ENCODE measurements around the gene PSAT1. TPM values are rescaled to one million over a fixed set of nuclear protein-coding genes. Genes with fewer than 3 reads are reported as not detected.
A peak's percentile ranks its signal among the peaks of the same experiment; 100 is the strongest.

The PSAT1 gene
- total and polyA plus RNA-seq, 2 of the 13 experiments (the other 11 are each of a cell fraction or from before 2014, with no cell fraction given): 135 to 229 TPM

DNA sequence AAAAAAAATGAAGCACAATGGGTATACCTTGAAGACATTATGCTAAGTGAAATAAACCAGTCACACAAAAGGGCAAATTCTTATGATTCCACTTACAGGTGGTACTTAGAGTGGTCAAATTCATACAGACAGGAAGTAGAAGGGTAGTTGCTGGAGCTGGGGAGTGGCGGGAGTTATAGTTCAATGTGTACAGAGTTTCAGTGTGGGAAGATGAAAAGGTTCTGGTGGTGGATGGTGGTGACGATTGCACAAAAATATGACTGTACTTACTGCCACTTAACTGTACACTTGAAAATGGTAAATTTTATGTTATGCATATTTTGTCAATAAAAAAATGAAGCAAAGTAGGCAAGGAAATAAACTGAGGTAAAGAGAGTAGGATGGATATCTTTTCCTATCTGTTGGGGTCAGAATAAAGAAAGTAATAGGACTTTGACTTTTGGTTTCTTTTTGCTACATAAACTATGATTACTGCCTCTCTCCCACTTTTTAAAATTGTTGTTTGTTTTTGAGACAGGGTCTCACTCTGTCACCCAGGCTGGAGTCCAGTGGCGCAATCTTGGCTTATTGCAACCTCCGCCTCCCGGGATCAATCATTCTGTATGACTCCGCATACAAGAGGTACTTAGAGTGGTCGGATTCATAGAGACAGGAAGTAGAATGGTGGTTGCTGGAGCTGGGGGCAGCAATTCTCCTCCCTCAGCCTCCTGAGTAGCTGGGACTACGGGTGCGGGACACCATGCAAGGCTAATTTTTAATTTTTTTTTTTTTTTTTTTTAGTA, 4.0 kb upstream of the PSAT1 start (continued):
- TF ChIP-seq ZNF7 (CRISPR knock-in tag; IDR thresholded peaks at IDR 0.05) (peak; percentile 45; the same call in 1 of the 2 replicates), JUN (CRISPR knock-in tag; IDR thresholded peaks at IDR 0.05) (no peak), JUND (CRISPR knock-in tag; IDR thresholded peaks at IDR 0.05) (no peak), ZMYM3 (CRISPR knock-in tag; IDR thresholded peaks at IDR 0.05) (no peak), MBD4 (IDR thresholded peaks at IDR 0.05; ENCODE audit: borderline replicate concordance, low read length) (no peak), PHF20 (CRISPR knock-in tag; IDR thresholded peaks at IDR 0.05) (no peak), SALL1 (CRISPR knock-in tag; IDR thresholded peaks at IDR 0.05) (peak; percentile 75), ARID5B (CRISPR knock-in tag; IDR thresholded peaks at IDR 0.05) (peak; percentile 29; the same call in 1 of the 2 replicates), MTERF4 (CRISPR knock-in tag; IDR thresholded peaks at IDR 0.05) (no peak), ZNF619 (CRISPR knock-in tag; IDR thresholded peaks at IDR 0.05) (no peak), MAFG (CRISPR knock-in tag; IDR thresholded peaks at IDR 0.05) (no peak), FOXP1 (IDR thresholded peaks at IDR 0.05) (no peak), FOXP1 (CRISPR knock-in tag; IDR thresholded peaks at IDR 0.05) (peak; percentile 26; the same call in 1 of the 2 replicates), ZBTB2 (CRISPR knock-in tag; IDR thresholded peaks at IDR 0.05; ENCODE audit: low read depth) (no peak), HOXA3 (CRISPR knock-in tag; IDR thresholded peaks at IDR 0.05) (0 out of 2 replicates have a peak, but pooled peaks have one; percentile 3), NFKB2 (CRISPR knock-in tag; IDR thresholded peaks at IDR 0.05; ENCODE audit: borderline replicate concordance) (no peak), HDAC1 (CRISPR knock-in tag; IDR thresholded peaks at IDR 0.05) (0 out of 2 replicates have a peak, but pooled peaks have one; percentile 25), NR2F2 (IDR thresholded peaks at IDR 0.05; ENCODE audit: borderline replicate concordance, low read depth) (no peak), TEF (CRISPR knock-in tag; IDR thresholded peaks at IDR 0.05) (no peak), CEBPG (CRISPR knock-in tag; IDR thresholded peaks at IDR 0.05) (peak; percentile 79), MLX (CRISPR knock-in tag; IDR thresholded peaks at IDR 0.05) (no peak), MED1 (CRISPR knock-in tag; IDR thresholded peaks at IDR 0.05) (no peak)
- TF ChIP-seq, protein P1, sequence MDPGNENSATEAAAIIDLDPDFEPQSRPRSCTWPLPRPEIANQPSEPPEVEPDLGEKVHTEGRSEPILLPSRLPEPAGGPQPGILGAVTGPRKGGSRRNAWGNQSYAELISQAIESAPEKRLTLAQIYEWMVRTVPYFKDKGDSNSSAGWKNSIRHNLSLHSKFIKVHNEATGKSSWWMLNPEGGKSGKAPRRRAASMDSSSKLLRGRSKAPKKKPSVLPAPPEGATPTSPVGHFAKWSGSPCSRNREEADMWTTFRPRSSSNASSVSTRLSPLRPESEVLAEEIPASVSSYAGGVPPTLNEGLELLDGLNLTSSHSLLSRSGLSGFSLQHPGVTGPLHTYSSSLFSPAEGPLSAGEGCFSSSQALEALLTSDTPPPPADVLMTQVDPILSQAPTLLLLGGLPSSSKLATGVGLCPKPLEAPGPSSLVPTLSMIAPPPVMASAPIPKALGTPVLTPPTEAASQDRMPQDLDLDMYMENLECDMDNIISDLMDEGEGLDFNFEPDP (CRISPR knock-in tag; conservative IDR thresholded peaks at IDR 0.05): no peak

All from HepG2 (cell line).